Body of pancreas (tissue), 4 donors: ENCODE data around the gene BACE2.

Experiments
- POLR2A ChIP-seq, 3 donors: fragments of 450-650 bp; IDR thresholded peaks; one replicate each; pipeline ENCODE4 v1.6.1; 2016; ENCODE audit warnings: antibody characterized with exemption in 3 of 3, mild to moderate bottlenecking in 2 of 3
- TF ChIP-seq, protein P1 (sequence below), 7 experiments: fragments of 450-650 bp in 4 of 7; fragments of 200-600 bp in 3 of 7; sonication (generic) in 3 of 7; IDR thresholded peaks; one replicate each; pipeline ENCODE4 v1.5.1; 2016 to 2019; ENCODE audit warnings: antibody characterized with exemption in 7 of 7

GRCh38 chr21:41245509-41246135 is 77.7 kb downstream of the BACE2 start:
- TF ChIP-seq, protein P1, sequence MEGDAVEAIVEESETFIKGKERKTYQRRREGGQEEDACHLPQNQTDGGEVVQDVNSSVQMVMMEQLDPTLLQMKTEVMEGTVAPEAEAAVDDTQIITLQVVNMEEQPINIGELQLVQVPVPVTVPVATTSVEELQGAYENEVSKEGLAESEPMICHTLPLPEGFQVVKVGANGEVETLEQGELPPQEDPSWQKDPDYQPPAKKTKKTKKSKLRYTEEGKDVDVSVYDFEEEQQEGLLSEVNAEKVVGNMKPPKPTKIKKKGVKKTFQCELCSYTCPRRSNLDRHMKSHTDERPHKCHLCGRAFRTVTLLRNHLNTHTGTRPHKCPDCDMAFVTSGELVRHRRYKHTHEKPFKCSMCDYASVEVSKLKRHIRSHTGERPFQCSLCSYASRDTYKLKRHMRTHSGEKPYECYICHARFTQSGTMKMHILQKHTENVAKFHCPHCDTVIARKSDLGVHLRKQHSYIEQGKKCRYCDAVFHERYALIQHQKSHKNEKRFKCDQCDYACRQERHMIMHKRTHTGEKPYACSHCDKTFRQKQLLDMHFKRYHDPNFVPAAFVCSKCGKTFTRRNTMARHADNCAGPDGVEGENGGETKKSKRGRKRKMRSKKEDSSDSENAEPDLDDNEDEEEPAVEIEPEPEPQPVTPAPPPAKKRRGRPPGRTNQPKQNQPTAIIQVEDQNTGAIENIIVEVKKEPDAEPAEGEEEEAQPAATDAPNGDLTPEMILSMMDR (IDR thresholded peaks at IDR 0.05), result no peak
- TF ChIP-seq POLR2A (IDR thresholded peaks at IDR 0.05), result no peak
